Ramos (cell line): ENCODE data around the gene RCAN3.
"Not testable (repeated sequence)": the region's sequence is repeated elsewhere in the genome, so short reads cannot be mapped to it uniquely, and the experiment has no call there.

Experiments used
- in situ Hi-C: fragments of 300-500 bp; cut with MboI; formaldehyde crosslinking; loops from one replicate; pipeline ENCODE4 v1.14.3; 2022; ENCODE audit warnings: low sequenced_read_pairs; ENCODE audit not compliant: unreplicated experiment

The RCAN3 gene

GRCh38 chr1:24506691-24507381 is 4.2 kb downstream of the RCAN3 start:
- in situ Hi-C loops = no loop called here

- in situ Hi-C loops = no loop called here
Observed at GRCh38 chr1:24507405-24507804, 4.8 kb downstream of the RCAN3 start.

- in situ Hi-C loops = no loop called here
Observed at GRCh38 chr1:24508911-24509310, 6.3 kb downstream of the RCAN3 start.

- in situ Hi-C loops = no loop called here
Observed at GRCh38 chr1:24513706-24514105, 11.1 kb downstream of the RCAN3 start.

GRCh38 chr1:24514946-24515345 is 12.3 kb downstream of the RCAN3 start:
- in situ Hi-C loops = no loop called here

- in situ Hi-C loops = not testable (repeated sequence)
Observed at GRCh38 chr1:24515671-24516209, 13.1 kb downstream of the RCAN3 start.

- in situ Hi-C loops = no loop called here
Observed at GRCh38 chr1:24516506-24516905, 13.9 kb downstream of the RCAN3 start.

GRCh38 chr1:24517898-24518297 is 15.3 kb downstream of the RCAN3 start:
- in situ Hi-C loops = no loop called here

GRCh38 chr1:24520282-24520681 is 17.6 kb downstream of the RCAN3 start:
- in situ Hi-C loops = not testable (repeated sequence)

GRCh38 chr1:24525606-24526005 is 23.0 kb downstream of the RCAN3 start:
- in situ Hi-C loops = no loop called here

- in situ Hi-C loops = no loop called here
Observed at GRCh38 chr1:24526045-24526444, 23.4 kb downstream of the RCAN3 start.

GRCh38 chr1:24526940-24527542 is 24.4 kb downstream of the RCAN3 start:
- in situ Hi-C loops = no loop called here

- in situ Hi-C loops = no loop called here
Observed at GRCh38 chr1:24528744-24529143, 26.1 kb downstream of the RCAN3 start.

- in situ Hi-C loops = not testable (repeated sequence)
Observed at GRCh38 chr1:24529292-24529691, 26.7 kb downstream of the RCAN3 start.

- in situ Hi-C loops = loop anchor here (10.0 kb wide), 1 partner anchor 340 kb away; no protein-coding TSS in a partner anchor
Observed at GRCh38 chr1:24535021-24535424, 32.4 kb downstream of the RCAN3 start.

GRCh38 chr1:24535778-24536177 is 33.1 kb downstream of the RCAN3 start:
- in situ Hi-C loops = loop anchor here (10.0 kb wide), 1 partner anchor 341 kb away; no protein-coding TSS in a partner anchor

- in situ Hi-C loops = loop anchor here (10.0 kb wide), 1 partner anchor 342 kb away; no protein-coding TSS in a partner anchor
Observed at GRCh38 chr1:24536391-24536840, 33.8 kb downstream of the RCAN3 start.

GRCh38 chr1:24540051-24540905 is 37.6 kb downstream of the RCAN3 start:
- in situ Hi-C loops = no loop called here

- in situ Hi-C loops = no loop called here
Observed at GRCh38 chr1:24540906-24541710, 38.5 kb downstream of the RCAN3 start.
